ENCODE results near the gene ACOT4. TPM values are rescaled to one million over a fixed set of nuclear protein-coding genes. Genes with fewer than 3 reads are reported as not detected.
"Not testable (repeated sequence)": the region's sequence is repeated elsewhere in the genome, so short reads cannot be mapped to it uniquely, and the experiment has no call there.

ACOT4 gene
- total and polyA plus RNA-seq, 2 of the 8 experiments (the other 6 are each of a cell fraction or from before 2014, with no cell fraction given), result 0.80 to 1.1 TPM

GRCh38 chr14:73570913-73571312 lies 20.8 kb upstream of the ACOT4 start:
- H3K36me3 ChIP-seq (ENCODE audit: control insufficient read depth in 2 of 4, insufficient read depth in 4 of 4, low read length in 3 of 4); H3K18ac ChIP-seq (ENCODE audit: extremely low read depth, low read length); H3K79me2 ChIP-seq (ENCODE audit: control insufficient read depth in 1 of 2, insufficient read depth in 2 of 2, low read length in 2 of 2); FAIRE-seq; H2BK120ac ChIP-seq (replicated peaks; ENCODE audit: low read depth, low read length); H3K4me3 ChIP-seq (ENCODE audit: extremely low read depth in 1 of 4, insufficient read depth in 2 of 4, low read depth in 3 of 4, low read length in 4 of 4); H2BK5ac ChIP-seq (ENCODE audit: low read depth, low read length); H3K14ac ChIP-seq (ENCODE audit: insufficient read length); H4K8ac ChIP-seq (ENCODE audit: extremely low read depth, insufficient read depth, low read length); H4K20me1 ChIP-seq (replicated peaks in 1 of 2; ENCODE audit: control insufficient read depth in 1 of 2, insufficient read depth in 2 of 2, low read length in 2 of 2); H3K27ac ChIP-seq (ENCODE audit: low read depth, low read length); H3K9me3 ChIP-seq (ENCODE audit: insufficient read depth in 2 of 2, low read depth in 1 of 2, low read length in 1 of 2); H4K91ac ChIP-seq (replicated peaks; ENCODE audit: insufficient read length, low read length); H3K79me1 ChIP-seq (ENCODE audit: low read depth, low read length); H2AFZ ChIP-seq (ENCODE audit: low read length); H2BK12ac ChIP-seq (ENCODE audit: low read depth, low read length); H2BK20ac ChIP-seq (ENCODE audit: low read length); H2BK15ac ChIP-seq (ENCODE audit: low read length); H3K27me3 ChIP-seq (replicated peaks in 1 of 4; ENCODE audit: control insufficient read depth in 3 of 4, extremely low read depth in 1 of 4, insufficient read depth in 3 of 4, low read length in 3 of 4); H3K9ac ChIP-seq (replicated peaks in 1 of 4; ENCODE audit: extremely low read depth in 1 of 4, low read depth in 3 of 4, low read length in 3 of 4); H3K23me2 ChIP-seq (ENCODE audit: low read depth, low read length); H2AK5ac ChIP-seq (ENCODE audit: low read depth, low read length); H4K5ac ChIP-seq (ENCODE audit: insufficient read length, low read depth, low read length); H3K23ac ChIP-seq (ENCODE audit: insufficient read length); H3K4me1 ChIP-seq (replicated peaks in 1 of 4; ENCODE audit: control insufficient read depth in 3 of 4, insufficient read depth in 4 of 4, low read length in 3 of 4); H3K4ac ChIP-seq (replicated peaks; ENCODE audit: insufficient read length, low read depth, low read length); H3K56ac ChIP-seq (replicated peaks; ENCODE audit: insufficient read length, low read depth, low read length): not testable (repeated sequence)
- POLR2A ChIA-PET (ENCODE audit: partially characterized antibody), result interaction anchor here (1.0 to 3.5 kb wide), 11 partner anchors 19 to 147 kb away, joined by 3 to 11 read pairs (median 4); partner anchors contain the start of genes ACOT1, ACOT4, ACOT6 and RIOX1
- peak in 1 of 2 experiments; percentile 86 for DNase-seq (ENCODE audit: low read depth in 1 of 2, low spot score in 2 of 2)
- peak overlapping the region in 1 of 2 experiments; percentile 40; a peak in 1 of 4 replicates for H3K4me2 ChIP-seq (ENCODE audit: insufficient read depth in 1 of 2, low read depth in 2 of 2, low read length in 2 of 2)
- WGBS, 2 experiments (ENCODE audit: extremely low coverage in 1 of 2, insufficient coverage in 1 of 2, insufficient read length in 1 of 2, insufficient replicate concordance in 2 of 2, low coverage in 1 of 2, low lambda C conversion rate in 2 of 2, missing lambda C conversion rate in 1 of 2), result 38% methylated on average over 7 of the region's 8 CpGs; no CpG with 5 or more reads in 1 of the 2 experiments
- CTCF ChIA-PET (ENCODE audit: partially characterized antibody), result interaction anchor here (0.6 to 5.8 kb wide), 16 partner anchors 12 to 489 kb away, joined by 3 to 22 read pairs (median 5); partner anchors contain the start of genes ACOT6, HEATR4 and ZNF410
- TF ChIP-seq RAD21 (IDR thresholded peaks at IDR 0.05 in 1 of 2, conservative IDR thresholded peaks at IDR 0.05 in 1 of 2; ENCODE audit: low read depth in 2 of 2, low read length in 2 of 2) (peak; percentile 37 to 49), YY1 (IDR thresholded peaks at IDR 0.05; ENCODE audit: low read depth, low read length) (peak; percentile 48)
- TF ChIP-seq, protein P1, sequence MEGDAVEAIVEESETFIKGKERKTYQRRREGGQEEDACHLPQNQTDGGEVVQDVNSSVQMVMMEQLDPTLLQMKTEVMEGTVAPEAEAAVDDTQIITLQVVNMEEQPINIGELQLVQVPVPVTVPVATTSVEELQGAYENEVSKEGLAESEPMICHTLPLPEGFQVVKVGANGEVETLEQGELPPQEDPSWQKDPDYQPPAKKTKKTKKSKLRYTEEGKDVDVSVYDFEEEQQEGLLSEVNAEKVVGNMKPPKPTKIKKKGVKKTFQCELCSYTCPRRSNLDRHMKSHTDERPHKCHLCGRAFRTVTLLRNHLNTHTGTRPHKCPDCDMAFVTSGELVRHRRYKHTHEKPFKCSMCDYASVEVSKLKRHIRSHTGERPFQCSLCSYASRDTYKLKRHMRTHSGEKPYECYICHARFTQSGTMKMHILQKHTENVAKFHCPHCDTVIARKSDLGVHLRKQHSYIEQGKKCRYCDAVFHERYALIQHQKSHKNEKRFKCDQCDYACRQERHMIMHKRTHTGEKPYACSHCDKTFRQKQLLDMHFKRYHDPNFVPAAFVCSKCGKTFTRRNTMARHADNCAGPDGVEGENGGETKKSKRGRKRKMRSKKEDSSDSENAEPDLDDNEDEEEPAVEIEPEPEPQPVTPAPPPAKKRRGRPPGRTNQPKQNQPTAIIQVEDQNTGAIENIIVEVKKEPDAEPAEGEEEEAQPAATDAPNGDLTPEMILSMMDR (IDR thresholded peaks at IDR 0.05; ENCODE audit: control extremely low read depth in 1 of 3, insufficient read depth in 1 of 3, low read depth in 1 of 3, low read length in 3 of 3), result peak; percentile 35 to 68 (median 62)

All from H1 (cell line).